HEK293 (cell line): ENCODE data around the gene CCDC170.

ENCODE experiments used
- GLIS1 ChIP-seq: fragments of 450-650 bp; formaldehyde crosslinking; IDR thresholded peaks from 2 replicates; pipeline ENCODE4 v1.5.1; 2016; ENCODE audit warnings: missing biosample characterization, missing genetic modification characterization
- GLIS2 ChIP-seq: fragments of 450-650 bp; formaldehyde crosslinking; IDR thresholded peaks from 2 replicates; pipeline ENCODE4 v1.5.1; 2016; ENCODE audit warnings: missing biosample characterization, missing genetic modification characterization
- KLF8 ChIP-seq: fragments of 450-650 bp; formaldehyde crosslinking; IDR thresholded peaks from 2 replicates; pipeline ENCODE4 v1.5.1; 2016; ENCODE audit warnings: missing biosample characterization, missing genetic modification characterization
- MEIS1 ChIP-seq: sonication (generic); formaldehyde crosslinking; IDR thresholded peaks from 2 replicates; pipeline ENCODE4 v1.8.1; 2022; ENCODE audit warnings: missing genetic modification reagents, mild to moderate bottlenecking, borderline replicate concordance
- SP7 ChIP-seq: fragments of 450-650 bp; formaldehyde crosslinking; IDR thresholded peaks from 2 replicates; pipeline ENCODE4 v1.5.1; 2016; ENCODE audit warnings: missing biosample characterization, missing genetic modification characterization
- TRIM28 ChIP-seq: IDR thresholded peaks from 2 replicates; pipeline ENCODE4 v1.6.1; 2011; ENCODE audit warnings: low read length, control low read depth, borderline replicate concordance
- ZFP41 ChIP-seq: fragments of 450-650 bp; formaldehyde crosslinking; IDR thresholded peaks from 2 replicates; pipeline ENCODE4 v1.5.1; 2016; ENCODE audit warnings: missing biosample characterization, missing genetic modification characterization, borderline replicate concordance
- ZNF121 ChIP-seq: fragments of 450-650 bp; formaldehyde crosslinking; IDR thresholded peaks from 2 replicates; pipeline ENCODE4 v1.5.1; 2016; ENCODE audit warnings: missing biosample characterization, missing genetic modification characterization
- ZNF132 ChIP-seq: fragments of 450-650 bp; formaldehyde crosslinking; IDR thresholded peaks from 2 replicates; pipeline ENCODE4 v1.5.1; 2017; ENCODE audit warnings: missing biosample characterization, missing genetic modification characterization, borderline replicate concordance
- ZNF146 ChIP-seq: fragments of 450-650 bp; formaldehyde crosslinking; IDR thresholded peaks from 2 replicates; pipeline ENCODE4 v1.5.1; 2016; ENCODE audit warnings: missing biosample characterization, missing genetic modification characterization
- ZNF155 ChIP-seq: fragments of 450-650 bp; formaldehyde crosslinking; IDR thresholded peaks from 2 replicates; pipeline ENCODE4 v1.5.1; 2016; ENCODE audit warnings: missing biosample characterization, missing genetic modification characterization
- ZNF19 ChIP-seq: fragments of 450-650 bp; formaldehyde crosslinking; IDR thresholded peaks from 2 replicates; pipeline ENCODE4; 2016; ENCODE audit warnings: missing biosample characterization, missing genetic modification characterization, low read depth
- ZNF214 ChIP-seq: fragments of 450-650 bp; formaldehyde crosslinking; IDR thresholded peaks from 2 replicates; pipeline ENCODE4 v1.5.1; 2017; ENCODE audit warnings: missing biosample characterization, mild to moderate bottlenecking, missing genetic modification characterization, borderline replicate concordance
- ZNF221 ChIP-seq: fragments of 450-650 bp; formaldehyde crosslinking; IDR thresholded peaks from 2 replicates; pipeline ENCODE4 v1.5.1; 2017; ENCODE audit warnings: missing biosample characterization, missing genetic modification characterization, borderline replicate concordance
- ZNF23 ChIP-seq: fragments of 450-650 bp; formaldehyde crosslinking; IDR thresholded peaks from 2 replicates; pipeline ENCODE4 v1.5.1; 2016; ENCODE audit warnings: missing biosample characterization, missing genetic modification characterization, borderline replicate concordance
- ZNF24 ChIP-seq: fragments of 450-650 bp; formaldehyde crosslinking; IDR thresholded peaks from 2 replicates; pipeline ENCODE4 v1.5.1; 2016; ENCODE audit warnings: missing biosample characterization, missing genetic modification characterization
- ZNF248 ChIP-seq: fragments of 450-650 bp; formaldehyde crosslinking; IDR thresholded peaks from 2 replicates; pipeline ENCODE4 v1.5.1; 2017; ENCODE audit warnings: missing biosample characterization, missing genetic modification characterization
- ZNF354C ChIP-seq: fragments of 450-650 bp; formaldehyde crosslinking; IDR thresholded peaks from 2 replicates; pipeline ENCODE4 v1.5.1; 2016; ENCODE audit warnings: missing biosample characterization, missing genetic modification characterization, low read depth, borderline replicate concordance
- ZNF394 ChIP-seq: fragments of 450-650 bp; formaldehyde crosslinking; IDR thresholded peaks from 2 replicates; pipeline ENCODE4 v1.5.1; 2016; ENCODE audit warnings: missing biosample characterization, missing genetic modification characterization, mild to moderate bottlenecking, moderate library complexity, borderline replicate concordance
- ZNF501 ChIP-seq: fragments of 450-650 bp; formaldehyde crosslinking; IDR thresholded peaks from 2 replicates; pipeline ENCODE4 v1.5.1; 2016; ENCODE audit warnings: missing biosample characterization, missing genetic modification characterization
- ZNF514 ChIP-seq: fragments of 450-650 bp; formaldehyde crosslinking; IDR thresholded peaks from 2 replicates; pipeline ENCODE4 v1.5.1; 2016; ENCODE audit warnings: missing biosample characterization, missing genetic modification characterization
- ZNF658 ChIP-seq: fragments of 450-650 bp; formaldehyde crosslinking; IDR thresholded peaks from 2 replicates; pipeline ENCODE4; 2016; ENCODE audit warnings: missing biosample characterization, missing genetic modification characterization
- ZNF707 ChIP-seq: fragments of 450-650 bp; formaldehyde crosslinking; IDR thresholded peaks from 2 replicates; pipeline ENCODE4 v1.5.1; 2016; ENCODE audit warnings: missing biosample characterization, missing genetic modification characterization
- ZNF768 ChIP-seq: fragments of 450-650 bp; formaldehyde crosslinking; IDR thresholded peaks from 2 replicates; pipeline ENCODE4 v1.5.1; 2018; ENCODE audit warnings: missing biosample characterization, mild to moderate bottlenecking, missing genetic modification characterization
- ZNF792 ChIP-seq: fragments of 450-650 bp; formaldehyde crosslinking; IDR thresholded peaks from 2 replicates; pipeline ENCODE4 v1.5.1; 2016; ENCODE audit warnings: missing biosample characterization, missing genetic modification characterization
- ZNF837 ChIP-seq: fragments of 450-650 bp; formaldehyde crosslinking; IDR thresholded peaks from 2 replicates; pipeline ENCODE4 v1.5.1; 2016; ENCODE audit warnings: missing biosample characterization, missing genetic modification characterization
- TF ChIP-seq, protein P1 (sequence below): fragments of 450-650 bp; formaldehyde crosslinking; IDR thresholded peaks from 2 replicates; pipeline ENCODE4 v1.5.1; 2016; ENCODE audit warnings: missing biosample characterization, missing genetic modification characterization
- TF ChIP-seq, protein P2 (sequence below): fragments of 450-650 bp; formaldehyde crosslinking; IDR thresholded peaks from 2 replicates; pipeline ENCODE4 v1.5.1; 2017; ENCODE audit warnings: missing biosample characterization, missing genetic modification characterization
- TF ChIP-seq, protein P3 (sequence below): fragments of 450-650 bp; formaldehyde crosslinking; IDR thresholded peaks from 2 replicates; pipeline ENCODE4 v1.5.1; 2016; ENCODE audit warnings: missing biosample characterization, missing genetic modification characterization, borderline replicate concordance
- TF ChIP-seq, protein P4 (sequence below): fragments of 450-650 bp; formaldehyde crosslinking; IDR thresholded peaks from 2 replicates; pipeline ENCODE4; 2016; ENCODE audit warnings: missing biosample characterization, missing genetic modification characterization
- TF ChIP-seq, protein P5 (sequence below): fragments of 450-650 bp; formaldehyde crosslinking; IDR thresholded peaks from 2 replicates; pipeline ENCODE4 v1.5.1; 2016; ENCODE audit warnings: missing biosample characterization, missing genetic modification characterization

CCDC170 gene

DNA sequence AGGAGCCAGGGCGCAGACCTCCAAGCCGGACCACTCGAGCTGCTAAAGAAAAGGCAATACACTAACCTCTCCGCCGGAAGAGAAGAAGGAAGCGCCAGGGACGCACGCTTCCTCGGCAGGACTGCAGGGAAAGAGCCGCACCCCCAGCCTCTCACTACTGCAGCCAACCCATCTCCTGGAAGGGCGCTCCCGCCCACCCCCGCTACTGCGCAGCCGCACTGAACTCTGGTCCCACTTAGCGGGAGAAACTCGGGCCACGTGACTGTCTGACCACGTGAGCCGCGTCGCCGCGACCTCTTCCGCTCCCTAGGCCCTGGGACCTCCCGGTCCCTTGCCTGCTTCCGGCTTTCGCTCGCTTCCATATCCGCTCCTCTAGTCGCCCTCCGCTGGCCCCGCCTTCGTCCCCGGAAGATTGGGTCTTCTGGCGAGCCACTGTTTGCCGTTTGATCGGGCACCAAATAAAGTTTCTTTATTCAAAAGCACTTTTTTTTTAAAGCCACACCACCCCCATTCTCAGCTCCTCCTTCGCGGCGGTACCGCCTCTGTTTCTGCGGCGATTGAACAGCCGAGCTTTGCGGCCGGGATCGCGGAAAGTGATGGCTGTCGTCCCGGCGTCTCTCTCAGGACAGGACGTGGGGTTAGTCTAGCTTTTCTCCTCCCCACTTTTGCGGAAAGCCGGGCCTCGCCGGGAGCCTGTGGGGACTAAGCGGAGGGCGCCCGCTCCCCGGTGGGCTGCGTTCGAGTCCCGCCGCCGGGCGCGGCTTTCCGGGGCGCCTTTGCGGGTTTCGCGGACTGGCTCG, 41.7 kb upstream of the CCDC170 start, which contains the start of gene RMND1 (continued):
- TF ChIP-seq ZNF23 (tag by site-specific recombination): no peak
- TF ChIP-seq ZNF658: no peak
- TF ChIP-seq, protein P1, sequence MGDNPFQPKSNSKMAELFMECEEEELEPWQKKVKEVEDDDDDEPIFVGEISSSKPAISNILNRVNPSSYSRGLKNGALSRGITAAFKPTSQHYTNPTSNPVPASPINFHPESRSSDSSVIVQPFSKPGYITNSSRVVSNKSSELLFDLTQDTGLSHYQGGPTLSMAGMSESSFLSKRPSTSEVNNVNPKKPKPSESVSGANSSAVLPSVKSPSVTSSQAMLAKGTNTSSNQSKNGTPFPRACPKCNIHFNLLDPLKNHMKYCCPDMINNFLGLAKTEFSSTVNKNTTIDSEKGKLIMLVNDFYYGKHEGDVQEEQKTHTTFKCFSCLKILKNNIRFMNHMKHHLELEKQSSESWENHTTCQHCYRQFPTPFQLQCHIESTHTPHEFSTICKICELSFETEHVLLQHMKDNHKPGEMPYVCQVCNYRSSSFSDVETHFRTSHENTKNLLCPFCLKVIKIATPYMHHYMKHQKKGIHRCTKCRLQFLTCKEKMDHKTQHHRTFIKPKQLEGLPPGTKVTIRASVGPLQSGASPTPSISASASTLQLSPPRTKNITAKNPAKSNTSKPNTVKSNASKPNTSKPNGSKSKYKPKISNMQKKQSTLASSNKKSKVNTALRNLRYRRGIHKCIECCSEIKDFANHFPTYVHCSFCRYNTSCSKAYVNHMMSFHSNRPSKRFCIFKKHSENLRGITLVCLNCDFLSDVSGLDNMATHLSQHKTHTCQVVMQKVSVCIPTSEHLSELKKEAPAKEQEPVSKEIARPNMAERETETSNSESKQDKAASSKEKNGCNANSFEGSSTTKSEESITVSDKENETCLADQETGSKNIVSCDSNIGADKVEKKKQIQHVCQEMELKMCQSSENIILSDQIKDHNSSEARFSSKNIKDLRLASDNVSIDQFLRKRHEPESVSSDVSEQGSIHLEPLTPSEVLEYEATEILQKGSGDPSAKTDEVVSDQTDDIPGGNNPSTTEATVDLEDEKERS (tag by site-specific recombination): no peak
- peak; percentile 42; the same call in 1 of the 2 replicates for TF ChIP-seq ZNF146 (tag by site-specific recombination)
- no peak for TF ChIP-seq ZNF221
- TF ChIP-seq MEIS1 (CRISPR knock-in tag): no peak
- no peak for TF ChIP-seq ZNF19 (tag by site-specific recombination)
- no peak for TF ChIP-seq ZNF248
- peak; percentile 91 for TF ChIP-seq SP7 (tag by site-specific recombination)
- TF ChIP-seq ZNF501: peak; percentile 92
- no peak for TF ChIP-seq ZNF514
- TF ChIP-seq ZFP41: no peak
- TF ChIP-seq ZNF768 (tag by site-specific recombination): peak; percentile 41; the same call in 1 of the 2 replicates
- TF ChIP-seq ZNF24 (tag by site-specific recombination): peak; percentile 98
- TF ChIP-seq ZNF394 (tag by site-specific recombination): peak; percentile 97
- TF ChIP-seq ZNF121 (tag by site-specific recombination): 0 out of 2 replicates have a peak, but pooled peaks have one; percentile 14
- TF ChIP-seq, protein P2, sequence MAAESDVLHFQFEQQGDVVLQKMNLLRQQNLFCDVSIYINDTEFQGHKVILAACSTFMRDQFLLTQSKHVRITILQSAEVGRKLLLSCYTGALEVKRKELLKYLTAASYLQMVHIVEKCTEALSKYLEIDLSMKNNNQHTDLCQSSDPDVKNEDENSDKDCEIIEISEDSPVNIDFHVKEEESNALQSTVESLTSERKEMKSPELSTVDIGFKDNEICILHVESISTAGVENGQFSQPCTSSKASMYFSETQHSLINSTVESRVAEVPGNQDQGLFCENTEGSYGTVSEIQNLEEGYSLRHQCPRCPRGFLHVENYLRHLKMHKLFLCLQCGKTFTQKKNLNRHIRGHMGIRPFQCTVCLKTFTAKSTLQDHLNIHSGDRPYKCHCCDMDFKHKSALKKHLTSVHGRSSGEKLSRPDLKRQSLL (tag by site-specific recombination): no peak
- TF ChIP-seq, protein P3, sequence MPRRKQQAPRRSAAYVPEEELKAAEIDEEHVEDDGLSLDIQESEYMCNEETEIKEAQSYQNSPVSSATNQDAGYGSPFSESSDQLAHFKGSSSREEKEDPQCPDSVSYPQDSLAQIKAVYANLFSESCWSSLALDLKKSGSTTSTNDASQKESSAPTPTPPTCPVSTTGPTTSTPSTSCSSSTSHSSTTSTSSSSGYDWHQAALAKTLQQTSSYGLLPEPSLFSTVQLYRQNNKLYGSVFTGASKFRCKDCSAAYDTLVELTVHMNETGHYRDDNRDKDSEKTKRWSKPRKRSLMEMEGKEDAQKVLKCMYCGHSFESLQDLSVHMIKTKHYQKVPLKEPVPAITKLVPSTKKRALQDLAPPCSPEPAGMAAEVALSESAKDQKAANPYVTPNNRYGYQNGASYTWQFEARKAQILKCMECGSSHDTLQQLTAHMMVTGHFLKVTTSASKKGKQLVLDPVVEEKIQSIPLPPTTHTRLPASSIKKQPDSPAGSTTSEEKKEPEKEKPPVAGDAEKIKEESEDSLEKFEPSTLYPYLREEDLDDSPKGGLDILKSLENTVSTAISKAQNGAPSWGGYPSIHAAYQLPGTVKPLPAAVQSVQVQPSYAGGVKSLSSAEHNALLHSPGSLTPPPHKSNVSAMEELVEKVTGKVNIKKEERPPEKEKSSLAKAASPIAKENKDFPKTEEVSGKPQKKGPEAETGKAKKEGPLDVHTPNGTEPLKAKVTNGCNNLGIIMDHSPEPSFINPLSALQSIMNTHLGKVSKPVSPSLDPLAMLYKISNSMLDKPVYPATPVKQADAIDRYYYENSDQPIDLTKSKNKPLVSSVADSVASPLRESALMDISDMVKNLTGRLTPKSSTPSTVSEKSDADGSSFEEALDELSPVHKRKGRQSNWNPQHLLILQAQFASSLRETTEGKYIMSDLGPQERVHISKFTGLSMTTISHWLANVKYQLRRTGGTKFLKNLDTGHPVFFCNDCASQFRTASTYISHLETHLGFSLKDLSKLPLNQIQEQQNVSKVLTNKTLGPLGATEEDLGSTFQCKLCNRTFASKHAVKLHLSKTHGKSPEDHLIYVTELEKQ: no peak; the same call in 1 of the 2 replicates
- 0 out of 2 replicates have a peak, but pooled peaks have one; percentile 28 for TF ChIP-seq ZNF792 (tag by site-specific recombination)
- no peak for TF ChIP-seq ZNF837 (tag by site-specific recombination)
- TF ChIP-seq, protein P4, sequence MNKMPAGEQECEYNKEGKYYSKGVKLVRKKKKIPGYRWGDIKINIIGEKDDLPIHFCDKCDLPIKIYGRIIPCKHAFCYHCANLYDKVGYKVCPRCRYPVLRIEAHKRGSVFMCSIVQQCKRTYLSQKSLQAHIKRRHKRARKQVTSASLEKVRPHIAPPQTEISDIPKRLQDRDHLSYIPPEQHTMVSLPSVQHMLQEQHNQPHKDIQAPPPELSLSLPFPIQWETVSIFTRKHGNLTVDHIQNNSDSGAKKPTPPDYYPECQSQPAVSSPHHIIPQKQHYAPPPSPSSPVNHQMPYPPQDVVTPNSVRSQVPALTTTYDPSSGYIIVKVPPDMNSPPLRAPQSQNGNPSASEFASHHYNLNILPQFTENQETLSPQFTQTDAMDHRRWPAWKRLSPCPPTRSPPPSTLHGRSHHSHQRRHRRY: no peak
- TF ChIP-seq GLIS2: peak; percentile 90
- TF ChIP-seq, protein P5, sequence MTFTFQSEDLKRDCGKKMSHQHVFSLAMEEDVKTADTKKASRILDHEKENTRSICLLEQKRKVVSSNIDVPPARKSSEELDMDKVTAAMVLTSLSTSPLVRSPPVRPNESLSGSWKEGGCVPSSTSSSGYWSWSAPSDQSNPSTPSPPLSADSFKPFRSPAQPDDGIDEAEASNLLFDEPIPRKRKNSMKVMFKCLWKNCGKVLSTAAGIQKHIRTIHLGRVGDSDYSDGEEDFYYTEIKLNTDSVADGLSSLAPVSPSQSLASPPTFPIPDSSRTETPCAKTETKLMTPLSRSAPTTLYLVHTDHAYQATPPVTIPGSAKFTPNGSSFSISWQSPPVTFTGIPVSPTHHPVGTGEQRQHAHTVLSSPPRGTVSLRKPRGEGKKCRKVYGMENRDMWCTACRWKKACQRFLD (tag by site-specific recombination): no peak
- no peak for TF ChIP-seq ZNF155 (tag by site-specific recombination)
- TF ChIP-seq TRIM28: peak; percentile 94
- TF ChIP-seq ZNF214 (tag by site-specific recombination): no peak
- peak; percentile 96 for TF ChIP-seq KLF8 (tag by site-specific recombination)
- no peak for TF ChIP-seq ZNF132
- no peak for TF ChIP-seq ZNF707 (tag by site-specific recombination)
- TF ChIP-seq GLIS1: peak; percentile 84
- TF ChIP-seq ZNF354C (tag by site-specific recombination): no peak
